IMR-90 (cell line): ENCODE results near the gene SARDH.

Experiments used
- CEBPB ChIP-seq: IDR thresholded peaks from 2 replicates; pipeline ENCODE4 v1.6.1; 2012; ENCODE audit warnings: low read depth, low read length, improper control_type of control experiment
- CHD1 ChIP-seq: IDR thresholded peaks from 2 replicates; pipeline ENCODE4 v1.6.1; 2012; ENCODE audit warnings: low read depth, low read length, improper control_type of control experiment
- CTCF ChIP-seq: conservative IDR thresholded peaks from 2 replicates; pipeline ENCODE4 v1.5.1; 2012; ENCODE audit warnings: mild to moderate bottlenecking, low read depth, low read length, improper control_type of control experiment
- NFE2L2 ChIP-seq: fragments of 150-350 bp; IDR thresholded peaks from 2 replicates; pipeline ENCODE4 v1.6.1; 2016; ENCODE audit warnings: low read depth, mild to moderate bottlenecking, low read length
- POLR2A ChIP-seq: IDR thresholded peaks from 2 replicates; pipeline ENCODE4 v1.6.1; 2012; ENCODE audit warnings: mild to moderate bottlenecking, low read depth, low read length
- RAD21 ChIP-seq: IDR thresholded peaks from 2 replicates; pipeline ENCODE4 v1.6.1; 2012; ENCODE audit warnings: low read length, improper control_type of control experiment
- RCOR1 ChIP-seq: IDR thresholded peaks from 2 replicates; pipeline ENCODE4 v1.6.1; 2012; ENCODE audit warnings: mild to moderate bottlenecking, low read length, improper control_type of control experiment; ENCODE audit not compliant: insufficient replicate concordance
- RFX5 ChIP-seq: IDR thresholded peaks from 2 replicates; pipeline ENCODE4 v1.8.0; 2012; ENCODE audit warnings: low read depth, mild to moderate bottlenecking, low read length, moderate library complexity
- SMC3 ChIP-seq: fragments of 150-350 bp; IDR thresholded peaks from 2 replicates; pipeline ENCODE4 v1.6.1; 2016; ENCODE audit warnings: low read depth, mild to moderate bottlenecking, antibody characterized with exemption, low read length, moderate library complexity
- TF ChIP-seq, protein P1 (sequence below): fragments of 150-350 bp; IDR thresholded peaks from 2 replicates; pipeline ENCODE4 v1.6.1; 2016; ENCODE audit warnings: low read depth, mild to moderate bottlenecking, low read length, moderate library complexity, borderline replicate concordance

GRCh38 chr9:133638076-133638475, 100.1 kb downstream of the SARDH start:
- no peak for TF ChIP-seq POLR2A
- no peak for TF ChIP-seq CTCF
- no peak for TF ChIP-seq SMC3
- TF ChIP-seq RFX5 = no peak
- TF ChIP-seq NFE2L2 = no peak
- TF ChIP-seq RCOR1 = no peak
- no peak for TF ChIP-seq RAD21
- TF ChIP-seq, protein P1, sequence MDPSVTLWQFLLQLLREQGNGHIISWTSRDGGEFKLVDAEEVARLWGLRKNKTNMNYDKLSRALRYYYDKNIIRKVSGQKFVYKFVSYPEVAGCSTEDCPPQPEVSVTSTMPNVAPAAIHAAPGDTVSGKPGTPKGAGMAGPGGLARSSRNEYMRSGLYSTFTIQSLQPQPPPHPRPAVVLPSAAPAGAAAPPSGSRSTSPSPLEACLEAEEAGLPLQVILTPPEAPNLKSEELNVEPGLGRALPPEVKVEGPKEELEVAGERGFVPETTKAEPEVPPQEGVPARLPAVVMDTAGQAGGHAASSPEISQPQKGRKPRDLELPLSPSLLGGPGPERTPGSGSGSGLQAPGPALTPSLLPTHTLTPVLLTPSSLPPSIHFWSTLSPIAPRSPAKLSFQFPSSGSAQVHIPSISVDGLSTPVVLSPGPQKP = no peak
- TF ChIP-seq CHD1 = no peak
- no peak for TF ChIP-seq CEBPB
